CD14-positive monocyte (primary cell): Measurements from ENCODE around the gene PLBD2. TPM values are rescaled to one million over a fixed set of nuclear protein-coding genes. Genes with fewer than 3 reads are reported as not detected.
A peak's percentile ranks its signal among the peaks of the same experiment; 100 is the strongest.

Experiments used
- DNase-seq, 3 donors: peaks; one replicate each; pipeline ENCODE4 v3.0.0-alpha.2; 2011 to 2022
- H2AFZ ChIP-seq: 2 replicates; pipeline ENCODE4 v1.6.0; 2012; ENCODE audit warnings: mild to moderate bottlenecking, low read depth, low read length, inconsistent platforms; ENCODE audit not compliant: insufficient read depth, poor library complexity, severe bottlenecking
- H3K27ac ChIP-seq, 2 donors: 1 replicate in 1 of 2; 2 replicates in 1 of 2; pipeline ENCODE4 v1.5.1; 2012 to 2013; ENCODE audit warnings: low read length in 2 of 2, control low read depth in 1 of 2, inconsistent platforms in 1 of 2, low read depth in 1 of 2, mild to moderate bottlenecking in 1 of 2
- H3K27me3 ChIP-seq, 2 donors: one replicate each; pipeline versions ENCODE4 v1.6.0 to v1.6.1; 2011 to 2013; ENCODE audit warnings: low read length in 2 of 2; ENCODE audit not compliant: control insufficient read depth in 2 of 2, insufficient read depth in 2 of 2
- H3K36me3 ChIP-seq, 2 donors: replicated peaks in 1 of 2; 1 replicate in 1 of 2; 2 replicates in 1 of 2; pipeline versions ENCODE4 v1.5.1 to v1.6.1; 2012 to 2013; ENCODE audit warnings: low read length in 2 of 2, control low read depth in 1 of 2, inconsistent platforms in 1 of 2, mild to moderate bottlenecking in 1 of 2; ENCODE audit not compliant: insufficient read depth in 2 of 2, control insufficient read depth in 1 of 2
- H3K4me1 ChIP-seq, 2 donors: 1 replicate in 1 of 2; 2 replicates in 1 of 2; pipeline versions ENCODE4 v1.5.1 to v1.6.1; 2012 to 2013; ENCODE audit warnings: low read length in 2 of 2, control low read depth in 1 of 2, inconsistent platforms in 1 of 2, mild to moderate bottlenecking in 1 of 2, moderate library complexity in 1 of 2; ENCODE audit not compliant: insufficient read depth in 2 of 2, control insufficient read depth in 1 of 2
- H3K4me2 ChIP-seq: replicated peaks from 2 replicates; pipeline ENCODE3; 2012; ENCODE audit warnings: low read length, moderate library complexity, mild to moderate bottlenecking; ENCODE audit not compliant: poor library complexity, severe bottlenecking; ENCODE audit errors: extremely low read depth
- H3K4me3 ChIP-seq, 3 experiments: fragments of 200-600 bp in 1 of 3; sonication (generic) in 1 of 3; replicated peaks in 1 of 3; 1 replicate in 2 of 3; 2 replicates in 1 of 3; pipeline ENCODE4 v1.5.1; 2011 to 2013; ENCODE audit warnings: low read length in 3 of 3, mild to moderate bottlenecking in 3 of 3, control low read depth in 2 of 3, low read depth in 2 of 3, inconsistent platforms in 1 of 3, moderate library complexity in 1 of 3
- H3K79me2 ChIP-seq: 2 replicates; pipeline ENCODE4 v1.6.0; 2012; ENCODE audit warnings: mild to moderate bottlenecking, control low read depth, inconsistent platforms, low read length, moderate library complexity; ENCODE audit not compliant: insufficient read depth
- H3K9ac ChIP-seq: 2 replicates; pipeline ENCODE4 v1.6.0; 2017; ENCODE audit warnings: low read length, mild to moderate bottlenecking; ENCODE audit not compliant: insufficient read depth, poor library complexity, severe bottlenecking
- H3K9me3 ChIP-seq, 2 donors: replicated peaks in 1 of 2; 1 replicate in 1 of 2; 2 replicates in 1 of 2; pipeline versions ENCODE4 v1.5.1 to v1.6.1; 2012 to 2013; ENCODE audit warnings: low read length in 2 of 2, control low read depth in 1 of 2; ENCODE audit not compliant: control insufficient read depth in 1 of 2, insufficient read depth in 1 of 2
- H4K20me1 ChIP-seq: 2 replicates; pipeline ENCODE4 v1.6.0; 2012; ENCODE audit warnings: mild to moderate bottlenecking, low read length, control low read depth, moderate library complexity; ENCODE audit not compliant: insufficient read depth
- H3K27ac Mint-ChIP-seq, 7 donors: one replicate each; pipeline ENCODE4 v1.8.0; 2020; ENCODE audit warnings: mild to moderate bottlenecking in 7 of 7, mixed read lengths in 7 of 7, moderate library complexity in 6 of 7, inconsistent platforms in 2 of 7
- H3K27me3 Mint-ChIP-seq, 3 donors: one replicate each; pipeline ENCODE4 v1.8.0; 2021 to 2022; ENCODE audit warnings: low read depth in 3 of 3, mild to moderate bottlenecking in 3 of 3, mixed read lengths in 3 of 3, moderate library complexity in 3 of 3, inconsistent platforms in 1 of 3
- H3K36me3 Mint-ChIP-seq, 2 donors: one replicate each; pipeline ENCODE4 v1.8.0; 2020; ENCODE audit warnings: mixed read lengths in 2 of 2, inconsistent platforms in 1 of 2, mild to moderate bottlenecking in 1 of 2
- H3K4me1 Mint-ChIP-seq: one replicate; pipeline ENCODE4 v1.8.0; 2020; ENCODE audit warnings: mild to moderate bottlenecking, mixed read lengths
- H3K4me3 Mint-ChIP-seq, 2 donors: one replicate each; pipeline ENCODE4 v1.8.0; 2020; ENCODE audit warnings: mild to moderate bottlenecking in 2 of 2, mixed read lengths in 2 of 2, moderate library complexity in 1 of 2
- H3K9me3 Mint-ChIP-seq, 7 donors: one replicate each; pipeline ENCODE4 v1.8.0; 2020 to 2022; ENCODE audit warnings: mixed read lengths in 7 of 7, mild to moderate bottlenecking in 6 of 7, moderate library complexity in 6 of 7, inconsistent platforms in 2 of 7
- WGBS: methylation state at CpG from one replicate; pipeline ENCODE4 v1.1.5; 2013; ENCODE audit warnings: missing lambda C conversion rate; ENCODE audit not compliant: insufficient coverage; 5-methylcytosine and 5-hydroxymethylcytosine counted together
- intact Hi-C, 2 donors: fragments of 100-400 bp; cut with micrococcal nuclease; formaldehyde crosslinking; loops; one replicate each; pipeline versions ENCODE4 v1.15.0 to v1.15.1; 2023
- polyA plus RNA-seq, 3 donors: library from polyadenylated mRNA; depleted of rRNA in 1 of 3; unstranded in 2 of 3; stranded (reverse) in 1 of 3; fragments of 300-500 nt in 2 of 3; fragments of >200 nt in 1 of 3; fragmentation: Illumina TruSeq in 2 of 3; gene quantifications; 1 replicate in 2 of 3; 2 replicates in 1 of 3; pipeline ENCODE4 v1.2.3, GENCODE V29; 2012 to 2021
- TF ChIP-seq, protein P1 (sequence below): fragments of 200-600 bp; IDR thresholded peaks from one replicate; pipeline ENCODE4 v1.8.0; 2022; ENCODE audit warnings: antibody characterized with exemption, mild to moderate bottlenecking

The PLBD2 gene
- polyA plus RNA-seq, 3 donors: 8.5 to 12.4 (median 8.8) TPM

GRCh38 chr12:113400362-113400761, 42.0 kb downstream of the PLBD2 start:
- H3K27me3 Mint-ChIP-seq: peaks cover 6 to 10% (median 9%) of the 10 kb centered on the region in 3 donors
- H3K36me3 ChIP-seq: no peaks in the 10 kb centered on the region
- peaks cover 0 to 5% (median 0%) of the 10 kb centered on the region in 7 donors for H3K9me3 Mint-ChIP-seq
- DNase-seq: no peak
- no peak overlapping the region for H3K27ac ChIP-seq
- H2AFZ ChIP-seq: no peak overlapping the region
- intact Hi-C loops: no loop called here
- peaks cover 17% of the 10 kb centered on the region for H3K4me1 Mint-ChIP-seq
- WGBS: no CpG with 5 or more reads among the region's 4 CpGs
- no peaks in the 10 kb centered on the region for H3K36me3 Mint-ChIP-seq
- TF ChIP-seq, protein P1, sequence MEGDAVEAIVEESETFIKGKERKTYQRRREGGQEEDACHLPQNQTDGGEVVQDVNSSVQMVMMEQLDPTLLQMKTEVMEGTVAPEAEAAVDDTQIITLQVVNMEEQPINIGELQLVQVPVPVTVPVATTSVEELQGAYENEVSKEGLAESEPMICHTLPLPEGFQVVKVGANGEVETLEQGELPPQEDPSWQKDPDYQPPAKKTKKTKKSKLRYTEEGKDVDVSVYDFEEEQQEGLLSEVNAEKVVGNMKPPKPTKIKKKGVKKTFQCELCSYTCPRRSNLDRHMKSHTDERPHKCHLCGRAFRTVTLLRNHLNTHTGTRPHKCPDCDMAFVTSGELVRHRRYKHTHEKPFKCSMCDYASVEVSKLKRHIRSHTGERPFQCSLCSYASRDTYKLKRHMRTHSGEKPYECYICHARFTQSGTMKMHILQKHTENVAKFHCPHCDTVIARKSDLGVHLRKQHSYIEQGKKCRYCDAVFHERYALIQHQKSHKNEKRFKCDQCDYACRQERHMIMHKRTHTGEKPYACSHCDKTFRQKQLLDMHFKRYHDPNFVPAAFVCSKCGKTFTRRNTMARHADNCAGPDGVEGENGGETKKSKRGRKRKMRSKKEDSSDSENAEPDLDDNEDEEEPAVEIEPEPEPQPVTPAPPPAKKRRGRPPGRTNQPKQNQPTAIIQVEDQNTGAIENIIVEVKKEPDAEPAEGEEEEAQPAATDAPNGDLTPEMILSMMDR: no peak
- H3K9ac ChIP-seq: no peak overlapping the region
- no peak overlapping the region for H3K4me2 ChIP-seq
- no peak overlapping the region for H3K27ac Mint-ChIP-seq
- H3K9me3 ChIP-seq: no peaks in the 10 kb centered on the region
- H3K4me1 ChIP-seq: peaks cover 23 to 24% of the 10 kb centered on the region in 2 donors
- H4K20me1 ChIP-seq: no peaks in the 10 kb centered on the region
- no peak overlapping the region for H3K4me3 Mint-ChIP-seq
- no peak overlapping the region for H3K4me3 ChIP-seq
- H3K27me3 ChIP-seq: no peaks in the 10 kb centered on the region
- H3K79me2 ChIP-seq: no peaks in the 10 kb centered on the region

DNA sequence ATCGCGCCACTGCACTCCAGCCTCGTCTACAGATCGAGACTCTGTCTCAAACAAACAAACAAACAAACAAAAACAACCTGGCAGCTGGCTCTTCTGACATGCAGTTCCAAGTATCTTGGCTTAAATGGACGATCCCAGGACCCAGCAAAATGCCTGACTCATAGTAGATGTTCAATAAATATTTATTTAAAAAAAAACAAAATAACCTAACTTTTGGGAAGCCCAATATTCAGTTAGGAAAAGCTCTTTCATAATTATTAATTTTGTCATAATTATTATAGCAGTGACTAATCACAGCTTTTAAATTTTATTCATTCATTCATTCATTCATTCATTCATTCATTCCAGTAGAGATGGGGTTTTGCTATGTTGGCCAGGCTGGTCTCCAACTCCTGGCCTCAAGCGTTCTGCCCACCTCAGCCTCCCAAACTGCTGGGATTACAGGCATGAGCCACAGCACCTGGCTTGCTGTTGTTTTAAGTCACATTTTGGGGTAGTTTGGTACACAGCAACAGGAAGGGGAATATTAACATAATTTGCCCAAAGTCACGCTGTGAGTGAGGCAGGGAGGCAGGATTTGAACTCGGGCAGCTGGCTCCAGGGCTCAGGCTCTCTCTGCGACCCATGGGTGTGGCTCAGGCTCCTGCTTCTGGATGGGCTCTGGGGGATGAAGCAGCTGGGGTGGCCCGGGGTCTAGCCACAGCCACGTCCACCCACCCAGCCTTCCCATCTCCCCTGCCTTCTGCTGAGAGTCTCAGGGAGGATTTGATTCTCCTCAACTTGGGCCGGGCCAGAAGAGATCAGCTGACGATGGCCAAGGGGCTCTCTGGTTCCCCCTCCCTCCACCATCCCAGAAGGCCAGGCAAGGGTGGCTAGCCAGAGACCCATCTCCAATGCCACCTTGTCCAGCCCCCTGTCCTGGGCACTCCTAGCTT, 42.9 kb downstream of the PLBD2 start:
- WGBS: 93% methylated on average over 5 of the region's 13 CpGs

More for the DNA sequence above, 42.9 kb downstream of the PLBD2 start:
- Histone ChIP-seq H3K9me3 (no peaks in the 10 kb centered on the region), H3K9ac (no peak overlapping the region), H3K79me2 (no peaks in the 10 kb centered on the region), H3K27me3 (no peaks in the 10 kb centered on the region), H3K36me3 (no peaks in the 10 kb centered on the region), H2AFZ (no peak overlapping the region), H4K20me1 (no peaks in the 10 kb centered on the region), H3K4me1 (peaks cover 31 to 32% of the 10 kb centered on the region in 2 donors), H3K4me2 (no peak overlapping the region), H3K27ac (no peak overlapping the region), H3K4me3 (no peak overlapping the region)
- Mint-ChIP-seq H3K27me3 (peaks cover 6 to 8% (median 7%) of the 10 kb centered on the region in 3 donors), H3K4me1 (peaks cover 25% of the 10 kb centered on the region), H3K27ac (no peak overlapping the region), H3K36me3 (no peaks in the 10 kb centered on the region), H3K4me3 (peak overlapping the region in 1 of 2 donors; percentile 31), H3K9me3 (no peaks in the 10 kb centered on the region)
- TF ChIP-seq, protein P1: no peak
- intact Hi-C loops: no loop called here
- no peak for DNase-seq
